Measurements from ENCODE around the gene RNF5.
"Not testable (repeated sequence)": the region's sequence is repeated elsewhere in the genome, so short reads cannot be mapped to it uniquely, and the experiment has no call there.

RNF5 gene

GRCh38 chr6:32177788-32178546, at the start of gene RNF5:
Gene RNF5 (plus strand): TSS chr6:32178405. CDS start chr6:32178512, 107 bp downstream.
- peak; percentile 99 for DNase-seq

GRCh38 chr6:32128751-32129296, 49.4 kb upstream of the RNF5 start:
- no peak for DNase-seq

GRCh38 chr6:32129297-32130088, 48.7 kb upstream of the RNF5 start:
- DNase-seq, result no peak

GRCh38 chr6:32131439-32131948, 46.7 kb upstream of the RNF5 start:
- no peak for DNase-seq

- no peak for DNase-seq
These were observed 46.1 kb upstream of the RNF5 start for GRCh38 chr6:32132110-32132509.

- DNase-seq, result no peak
These were observed 44.4 kb upstream of the RNF5 start for GRCh38 chr6:32133786-32134185.

GRCh38 chr6:32137454-32137853, 40.8 kb upstream of the RNF5 start:
- no peak for DNase-seq

- no peak for DNase-seq
These were observed 38.6 kb upstream of the RNF5 start for GRCh38 chr6:32139590-32139989.

- no peak for DNase-seq
These were observed 37.7 kb upstream of the RNF5 start for GRCh38 chr6:32140420-32141046.

- not testable (repeated sequence) for DNase-seq
These were observed 34.0 kb upstream of the RNF5 start for GRCh38 chr6:32144238-32144637.

GRCh38 chr6:32146287-32146686, 31.9 kb upstream of the RNF5 start:
- DNase-seq, result no peak

- no peak for DNase-seq
These were observed 31.5 kb upstream of the RNF5 start for GRCh38 chr6:32146687-32147086.

- no peak for DNase-seq
These were observed 30.6 kb upstream of the RNF5 start for GRCh38 chr6:32147401-32148132.

GRCh38 chr6:32148289-32149091, 29.7 kb upstream of the RNF5 start:
- peak; percentile 76 for DNase-seq

- DNase-seq, result no peak
These were observed 29.0 kb upstream of the RNF5 start for GRCh38 chr6:32149092-32149755.

GRCh38 chr6:32149932-32150870, 28.0 kb upstream of the RNF5 start:
- no peak for DNase-seq

- DNase-seq, result no peak
These were observed 26.9 kb upstream of the RNF5 start for GRCh38 chr6:32151181-32151862.

GRCh38 chr6:32151863-32152768, 26.1 kb upstream of the RNF5 start, which contains the start of gene PRRT1:
Gene PRRT1 (minus strand): TSS chr6:32151939. CDS start chr6:32151827, 112 bp downstream.
- DNase-seq, result no peak

Data from CD4-positive, alpha-beta T cell treated with Interleukin-12 subunit alpha and Interleukin-12 subunit beta, for 1 hour (primary cell).